SK-N-SH treated with all-trans-retinoic acid at 6 μM for 48 hours (cell line): Measurements from ENCODE around the gene ASPN.

Source experiments
- ATAC-seq: fragments of 200-7000 bp; cut with Tn5 transposase; 3 replicates; pipeline ENCODE4 v1.9.1; 2020; ENCODE audit warnings: mild to moderate bottlenecking, moderate library complexity
- ARNTL ChIP-seq: fragments of 450-650 bp; formaldehyde crosslinking; IDR thresholded peaks from 2 replicates; pipeline ENCODE4 v1.5.0; 2020; ENCODE audit warnings: low read depth, mild to moderate bottlenecking, moderate library complexity, borderline replicate concordance
- BACH2 ChIP-seq: fragments of 250-450 bp; sonication (Bioruptor Pico); IDR thresholded peaks from 2 replicates; pipeline ENCODE4 v1.9.0; 2021; ENCODE audit warnings: mild to moderate bottlenecking, borderline replicate concordance
- CSDC2 ChIP-seq: fragments of 250-450 bp; sonication (Bioruptor Pico); IDR thresholded peaks from 2 replicates; pipeline ENCODE4 v1.5.0; 2020; ENCODE audit warnings: mild to moderate bottlenecking, moderate library complexity
- ESRRG ChIP-seq: fragments of 250-450 bp; sonication (Bioruptor Pico); IDR thresholded peaks from 2 replicates; pipeline ENCODE4 v1.6.1; 2021; ENCODE audit warnings: mild to moderate bottlenecking
- GLIS3 ChIP-seq: fragments of 250-450 bp; sonication (Bioruptor Pico); IDR thresholded peaks from 2 replicates; pipeline ENCODE4 v1.5.0; 2020; ENCODE audit warnings: mild to moderate bottlenecking, moderate library complexity
- ISL1 ChIP-seq: fragments of 250-450 bp; sonication (Bioruptor Pico); IDR thresholded peaks from 2 replicates; pipeline ENCODE4 v2.1.2; 2022; ENCODE audit warnings: mild to moderate bottlenecking, moderate library complexity
- PPARA ChIP-seq: fragments of 250-450 bp; sonication (Bioruptor Pico); IDR thresholded peaks from 2 replicates; pipeline ENCODE4 v1.5.0; 2020; ENCODE audit warnings: mild to moderate bottlenecking, borderline replicate concordance
- RARB ChIP-seq: fragments of 250-450 bp; sonication (Bioruptor Pico); IDR thresholded peaks from 2 replicates; pipeline ENCODE4 v1.8.0; 2021; ENCODE audit warnings: mild to moderate bottlenecking, moderate library complexity
- SNAI2 ChIP-seq: fragments of 250-450 bp; sonication (Bioruptor Pico); IDR thresholded peaks from 2 replicates; pipeline ENCODE4 v1.5.0; 2020; ENCODE audit warnings: mild to moderate bottlenecking, moderate library complexity
- TCF4 ChIP-seq: fragments of 250-450 bp; sonication (Bioruptor Pico); IDR thresholded peaks from 2 replicates; pipeline ENCODE4 v1.8.0; 2021; ENCODE audit warnings: mild to moderate bottlenecking, moderate library complexity, borderline replicate concordance
- TOX ChIP-seq: fragments of 250-450 bp; sonication (Bioruptor Pico); IDR thresholded peaks from 2 replicates; pipeline ENCODE4 v1.8.0; 2021; ENCODE audit warnings: mild to moderate bottlenecking, moderate library complexity, borderline replicate concordance
- ZC3H10 ChIP-seq: fragments of 250-450 bp; sonication (Bioruptor Pico); IDR thresholded peaks from 2 replicates; pipeline ENCODE4 v1.5.1; 2021; ENCODE audit warnings: mild to moderate bottlenecking, moderate library complexity
- ZFP3 ChIP-seq: fragments of 250-450 bp; sonication (Bioruptor Pico); IDR thresholded peaks from 2 replicates; pipeline ENCODE4 v1.5.0; 2020; ENCODE audit warnings: mild to moderate bottlenecking, moderate library complexity
- ZFP30 ChIP-seq: fragments of 450-650 bp; formaldehyde crosslinking; IDR thresholded peaks from 2 replicates; pipeline ENCODE4 v1.5.0; 2022; ENCODE audit warnings: mild to moderate bottlenecking, moderate library complexity
- ZNF565 ChIP-seq: fragments of 450-650 bp; formaldehyde crosslinking; conservative IDR thresholded peaks from 2 replicates; pipeline ENCODE4 v1.5.0; 2020; ENCODE audit warnings: low read depth, mild to moderate bottlenecking, moderate library complexity
- ZNF70 ChIP-seq: fragments of 450-650 bp; formaldehyde crosslinking; IDR thresholded peaks from 2 replicates; pipeline ENCODE4 v1.5.0; 2020; ENCODE audit warnings: mild to moderate bottlenecking, moderate library complexity
- ZNF8 ChIP-seq: fragments of 450-650 bp; formaldehyde crosslinking; IDR thresholded peaks from 2 replicates; pipeline ENCODE4 v1.5.0; 2020; ENCODE audit warnings: mild to moderate bottlenecking, moderate library complexity
- TF ChIP-seq, protein P1 (sequence below): fragments of 250-450 bp; sonication (Bioruptor Pico); IDR thresholded peaks from 2 replicates; pipeline ENCODE4 v1.5.1; 2021; ENCODE audit warnings: mild to moderate bottlenecking, moderate library complexity
- TF ChIP-seq, protein P2 (sequence below): fragments of 250-450 bp; sonication (Bioruptor Pico); IDR thresholded peaks from 2 replicates; pipeline ENCODE4 v1.5.0; 2020; ENCODE audit warnings: mild to moderate bottlenecking, moderate library complexity
- TF ChIP-seq, protein P3 (sequence below): fragments of 250-450 bp; sonication (Bioruptor Pico); IDR thresholded peaks from 2 replicates; pipeline ENCODE4 v1.5.1; 2020; ENCODE audit warnings: low read depth, mild to moderate bottlenecking, moderate library complexity
- TF ChIP-seq, protein P4 (sequence below): fragments of 250-450 bp; sonication (Bioruptor Pico); IDR thresholded peaks from 2 replicates; pipeline ENCODE4 v1.8.0; 2020; ENCODE audit warnings: mild to moderate bottlenecking, moderate library complexity, borderline replicate concordance
- TF ChIP-seq, protein P5 (sequence below): fragments of 250-450 bp; sonication (Bioruptor Pico); IDR thresholded peaks from 2 replicates; pipeline ENCODE4 v1.8.0; 2021; ENCODE audit warnings: low read depth, mild to moderate bottlenecking, moderate library complexity, borderline replicate concordance

ASPN gene

DNA sequence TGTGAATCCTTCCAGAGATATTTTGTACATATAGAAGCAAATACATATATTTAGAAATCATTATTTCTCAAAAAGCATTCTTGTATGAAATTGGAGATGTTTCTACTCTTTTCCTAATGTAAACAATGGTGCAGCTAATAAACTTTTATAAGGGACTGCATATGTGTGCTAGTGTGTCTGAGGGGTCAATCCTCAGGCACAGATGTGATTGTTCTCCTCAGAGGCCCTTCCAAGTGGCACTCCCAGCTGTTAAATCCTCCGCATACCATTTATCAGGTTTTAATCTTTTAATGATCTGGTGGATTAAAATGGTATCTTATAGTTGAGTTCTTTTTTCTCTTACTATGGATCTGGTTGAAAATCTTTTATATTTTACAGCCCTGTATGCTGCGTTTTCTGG, 52.5 kb downstream of the ASPN start:
- no peak for TF ChIP-seq SNAI2 (CRISPR knock-in tag)
- TF ChIP-seq ZNF70 (CRISPR knock-in tag), result no peak
- no peak for TF ChIP-seq PPARA
- no peak for TF ChIP-seq BACH2
- TF ChIP-seq ZNF565, result no peak
- no peak for TF ChIP-seq ZNF8
- no peak for TF ChIP-seq ZFP30 (CRISPR knock-in tag)
- no peak for TF ChIP-seq GLIS3 (CRISPR knock-in tag)
- TF ChIP-seq RARB (CRISPR knock-in tag), result no peak
- no peak for TF ChIP-seq TCF4 (CRISPR knock-in tag)
- no peak for ATAC-seq

DNA sequence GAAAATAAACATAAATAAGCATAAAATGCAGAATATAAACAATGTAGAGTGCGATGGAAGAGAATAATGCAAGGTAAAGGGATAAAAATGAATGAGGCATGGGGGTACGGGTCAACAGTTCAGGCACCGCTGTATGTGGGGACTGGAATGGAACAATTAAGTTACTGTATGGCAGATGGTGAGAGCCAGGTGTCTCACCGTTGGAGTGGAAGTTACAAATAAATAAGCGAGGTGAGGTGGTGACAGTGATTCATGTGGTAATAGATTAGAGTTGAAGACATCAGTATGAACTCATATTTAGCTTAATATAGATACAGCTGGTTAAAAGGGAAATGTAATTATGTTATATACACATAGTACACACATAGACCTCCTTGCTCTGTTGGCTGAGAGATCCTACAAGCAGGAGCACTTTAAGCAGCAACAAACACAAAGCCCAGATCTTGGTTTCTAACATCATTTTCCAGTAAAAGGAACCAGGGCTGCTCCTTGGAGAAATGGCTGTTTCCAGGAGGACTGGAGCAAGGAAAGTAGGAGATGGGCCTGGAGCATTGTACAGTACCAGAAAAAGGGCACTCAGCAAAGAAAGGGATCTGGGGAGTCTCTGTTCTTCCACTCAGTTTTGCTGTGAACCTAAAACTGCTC, 55.7 kb downstream of the ASPN start:
- ATAC-seq, result peak; percentile 44
- TF ChIP-seq TCF4 (CRISPR knock-in tag) (no peak), ZNF8 (0 out of 2 replicates have a peak, but pooled peaks have one; percentile 10), ZNF565 (no peak)

DNA sequence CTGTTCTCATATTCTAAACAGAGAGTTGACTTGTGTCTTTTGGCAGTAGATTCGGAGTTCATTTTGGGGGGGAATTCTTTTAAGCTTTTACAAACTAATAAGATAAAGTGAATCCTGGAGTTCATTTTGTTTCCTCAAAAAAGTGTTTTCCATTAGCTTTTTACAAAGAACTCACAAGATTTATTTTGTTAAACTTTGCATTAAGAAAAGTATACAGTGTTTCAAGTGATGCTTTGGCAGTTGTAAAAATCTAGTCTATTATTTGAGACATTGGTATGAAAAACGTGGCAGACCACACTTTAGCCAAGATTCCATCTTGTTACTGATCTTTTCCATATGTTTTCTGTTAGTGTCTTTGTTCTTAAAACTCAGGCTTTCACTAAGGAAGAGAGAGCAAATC, 56.8 kb downstream of the ASPN start:
- peak; percentile 88 for ATAC-seq

DNA sequence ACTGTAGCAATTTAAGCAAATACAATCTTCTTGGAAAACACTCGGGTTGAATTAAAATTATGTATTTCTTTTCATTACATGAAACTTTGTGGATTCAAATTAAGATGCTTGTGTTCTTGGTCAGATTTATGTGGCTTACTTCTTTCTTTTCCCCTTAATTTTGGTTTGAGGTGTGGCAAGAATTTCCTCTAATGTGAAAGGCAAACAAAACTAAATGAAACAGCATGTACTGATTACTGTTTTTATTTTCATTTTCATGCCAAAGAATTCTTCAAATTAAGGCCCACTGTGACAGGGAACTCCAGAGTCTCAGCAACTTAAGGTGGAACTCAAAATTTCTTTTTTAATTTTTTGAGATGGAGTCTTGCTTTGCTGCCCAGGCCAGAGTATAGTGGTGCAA, 58.0 kb downstream of the ASPN start, which contains the start of gene OMD:
Gene OMD, minus strand, starts transcription at position 132 of the 400 bp plus-strand sequence. CDS start 6,913 bp downstream, outside the sequence.
- no peak; the same call in 2 of the 3 replicates for ATAC-seq
- no peak for TF ChIP-seq TCF4 (CRISPR knock-in tag)
- no peak for TF ChIP-seq ZNF70 (CRISPR knock-in tag)
- no peak for TF ChIP-seq ISL1
- TF ChIP-seq, protein P1, sequence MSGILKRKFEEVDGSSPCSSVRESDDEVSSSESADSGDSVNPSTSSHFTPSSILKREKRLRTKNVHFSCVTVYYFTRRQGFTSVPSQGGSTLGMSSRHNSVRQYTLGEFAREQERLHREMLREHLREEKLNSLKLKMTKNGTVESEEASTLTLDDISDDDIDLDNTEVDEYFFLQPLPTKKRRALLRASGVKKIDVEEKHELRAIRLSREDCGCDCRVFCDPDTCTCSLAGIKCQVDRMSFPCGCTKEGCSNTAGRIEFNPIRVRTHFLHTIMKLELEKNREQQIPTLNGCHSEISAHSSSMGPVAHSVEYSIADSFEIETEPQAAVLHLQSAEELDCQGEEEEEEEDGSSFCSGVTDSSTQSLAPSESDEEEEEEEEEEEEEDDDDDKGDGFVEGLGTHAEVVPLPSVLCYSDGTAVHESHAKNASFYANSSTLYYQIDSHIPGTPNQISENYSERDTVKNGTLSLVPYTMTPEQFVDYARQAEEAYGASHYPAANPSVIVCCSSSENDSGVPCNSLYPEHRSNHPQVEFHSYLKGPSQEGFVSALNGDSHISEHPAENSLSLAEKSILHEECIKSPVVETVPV (CRISPR knock-in tag), result no peak
- TF ChIP-seq ARNTL (CRISPR knock-in tag), result no peak
- TF ChIP-seq, protein P2, sequence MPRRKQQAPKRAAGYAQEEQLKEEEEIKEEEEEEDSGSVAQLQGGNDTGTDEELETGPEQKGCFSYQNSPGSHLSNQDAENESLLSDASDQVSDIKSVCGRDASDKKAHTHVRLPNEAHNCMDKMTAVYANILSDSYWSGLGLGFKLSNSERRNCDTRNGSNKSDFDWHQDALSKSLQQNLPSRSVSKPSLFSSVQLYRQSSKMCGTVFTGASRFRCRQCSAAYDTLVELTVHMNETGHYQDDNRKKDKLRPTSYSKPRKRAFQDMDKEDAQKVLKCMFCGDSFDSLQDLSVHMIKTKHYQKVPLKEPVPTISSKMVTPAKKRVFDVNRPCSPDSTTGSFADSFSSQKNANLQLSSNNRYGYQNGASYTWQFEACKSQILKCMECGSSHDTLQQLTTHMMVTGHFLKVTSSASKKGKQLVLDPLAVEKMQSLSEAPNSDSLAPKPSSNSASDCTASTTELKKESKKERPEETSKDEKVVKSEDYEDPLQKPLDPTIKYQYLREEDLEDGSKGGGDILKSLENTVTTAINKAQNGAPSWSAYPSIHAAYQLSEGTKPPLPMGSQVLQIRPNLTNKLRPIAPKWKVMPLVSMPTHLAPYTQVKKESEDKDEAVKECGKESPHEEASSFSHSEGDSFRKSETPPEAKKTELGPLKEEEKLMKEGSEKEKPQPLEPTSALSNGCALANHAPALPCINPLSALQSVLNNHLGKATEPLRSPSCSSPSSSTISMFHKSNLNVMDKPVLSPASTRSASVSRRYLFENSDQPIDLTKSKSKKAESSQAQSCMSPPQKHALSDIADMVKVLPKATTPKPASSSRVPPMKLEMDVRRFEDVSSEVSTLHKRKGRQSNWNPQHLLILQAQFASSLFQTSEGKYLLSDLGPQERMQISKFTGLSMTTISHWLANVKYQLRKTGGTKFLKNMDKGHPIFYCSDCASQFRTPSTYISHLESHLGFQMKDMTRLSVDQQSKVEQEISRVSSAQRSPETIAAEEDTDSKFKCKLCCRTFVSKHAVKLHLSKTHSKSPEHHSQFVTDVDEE, result no peak
- no peak for TF ChIP-seq ZNF8
- TF ChIP-seq ESRRG (CRISPR knock-in tag), result no peak
- TF ChIP-seq, protein P3, sequence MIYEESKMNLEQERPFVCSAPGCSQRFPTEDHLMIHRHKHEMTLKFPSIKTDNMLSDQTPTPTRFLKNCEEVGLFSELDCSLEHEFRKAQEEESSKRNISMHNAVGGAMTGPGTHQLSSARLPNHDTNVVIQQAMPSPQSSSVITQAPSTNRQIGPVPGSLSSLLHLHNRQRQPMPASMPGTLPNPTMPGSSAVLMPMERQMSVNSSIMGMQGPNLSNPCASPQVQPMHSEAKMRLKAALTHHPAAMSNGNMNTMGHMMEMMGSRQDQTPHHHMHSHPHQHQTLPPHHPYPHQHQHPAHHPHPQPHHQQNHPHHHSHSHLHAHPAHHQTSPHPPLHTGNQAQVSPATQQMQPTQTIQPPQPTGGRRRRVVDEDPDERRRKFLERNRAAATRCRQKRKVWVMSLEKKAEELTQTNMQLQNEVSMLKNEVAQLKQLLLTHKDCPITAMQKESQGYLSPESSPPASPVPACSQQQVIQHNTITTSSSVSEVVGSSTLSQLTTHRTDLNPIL (CRISPR knock-in tag), result no peak
- TF ChIP-seq, protein P4, sequence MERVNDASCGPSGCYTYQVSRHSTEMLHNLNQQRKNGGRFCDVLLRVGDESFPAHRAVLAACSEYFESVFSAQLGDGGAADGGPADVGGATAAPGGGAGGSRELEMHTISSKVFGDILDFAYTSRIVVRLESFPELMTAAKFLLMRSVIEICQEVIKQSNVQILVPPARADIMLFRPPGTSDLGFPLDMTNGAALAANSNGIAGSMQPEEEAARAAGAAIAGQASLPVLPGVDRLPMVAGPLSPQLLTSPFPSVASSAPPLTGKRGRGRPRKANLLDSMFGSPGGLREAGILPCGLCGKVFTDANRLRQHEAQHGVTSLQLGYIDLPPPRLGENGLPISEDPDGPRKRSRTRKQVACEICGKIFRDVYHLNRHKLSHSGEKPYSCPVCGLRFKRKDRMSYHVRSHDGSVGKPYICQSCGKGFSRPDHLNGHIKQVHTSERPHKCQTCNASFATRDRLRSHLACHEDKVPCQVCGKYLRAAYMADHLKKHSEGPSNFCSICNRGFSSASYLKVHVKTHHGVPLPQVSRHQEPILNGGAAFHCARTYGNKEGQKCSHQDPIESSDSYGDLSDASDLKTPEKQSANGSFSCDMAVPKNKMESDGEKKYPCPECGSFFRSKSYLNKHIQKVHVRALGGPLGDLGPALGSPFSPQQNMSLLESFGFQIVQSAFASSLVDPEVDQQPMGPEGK (CRISPR knock-in tag), result no peak
- no peak for TF ChIP-seq ZFP3 (CRISPR knock-in tag)
- TF ChIP-seq PPARA, result no peak
- no peak for TF ChIP-seq SNAI2 (CRISPR knock-in tag)
- no peak for TF ChIP-seq BACH2
- TF ChIP-seq TOX (CRISPR knock-in tag), result no peak
- no peak for TF ChIP-seq ZNF565
- no peak for TF ChIP-seq CSDC2 (CRISPR knock-in tag)
- TF ChIP-seq, protein P5, sequence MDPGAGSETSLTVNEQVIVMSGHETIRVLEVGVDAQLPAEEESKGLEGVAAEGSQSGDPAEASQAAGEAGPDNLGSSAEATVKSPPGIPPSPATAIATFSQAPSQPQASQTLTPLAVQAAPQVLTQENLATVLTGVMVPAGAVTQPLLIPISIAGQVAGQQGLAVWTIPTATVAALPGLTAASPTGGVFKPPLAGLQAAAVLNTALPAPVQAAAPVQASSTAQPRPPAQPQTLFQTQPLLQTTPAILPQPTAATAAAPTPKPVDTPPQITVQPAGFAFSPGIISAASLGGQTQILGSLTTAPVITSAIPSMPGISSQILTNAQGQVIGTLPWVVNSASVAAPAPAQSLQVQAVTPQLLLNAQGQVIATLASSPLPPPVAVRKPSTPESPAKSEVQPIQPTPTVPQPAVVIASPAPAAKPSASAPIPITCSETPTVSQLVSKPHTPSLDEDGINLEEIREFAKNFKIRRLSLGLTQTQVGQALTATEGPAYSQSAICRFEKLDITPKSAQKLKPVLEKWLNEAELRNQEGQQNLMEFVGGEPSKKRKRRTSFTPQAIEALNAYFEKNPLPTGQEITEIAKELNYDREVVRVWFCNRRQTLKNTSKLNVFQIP, result no peak
- TF ChIP-seq ZC3H10 (CRISPR knock-in tag), result no peak
- no peak for TF ChIP-seq GLIS3 (CRISPR knock-in tag)

More for the DNA sequence above, 56.8 kb downstream of the ASPN start:
- TF ChIP-seq TCF4 (CRISPR knock-in tag) (peak; percentile 62; the same call in 1 of the 2 replicates), ESRRG (CRISPR knock-in tag) (no peak), ZNF70 (CRISPR knock-in tag) (no peak), TOX (CRISPR knock-in tag) (0 out of 2 replicates have a peak, but pooled peaks have one; percentile 14), ZFP30 (CRISPR knock-in tag) (no peak), ZC3H10 (CRISPR knock-in tag) (no peak), ZNF565 (no peak), ISL1 (0 out of 2 replicates have a peak, but pooled peaks have one; percentile 18)
